HEK293 (cell line): Measurements from ENCODE around the gene CATSPER1.

Experiments
- CTCF ChIA-PET: fragments of 350-600 bp; formaldehyde crosslinking; extraction: SDS; loops from one replicate; lab custom pipeline; 2021; ENCODE audit warnings: antibody characterized with exemption; lab: Yijun Ruan, JAX
- POLR2A ChIA-PET: fragments of 300-600 bp; formaldehyde crosslinking; extraction: SDS; loops from one replicate; lab custom pipeline; 2020; ENCODE audit warnings: antibody characterized with exemption, inconsistent platforms; lab: Yijun Ruan, JAX
- H3K27ac ChIP-seq: fragments of 200-500 bp; sonication (Bioruptor generic); 2 replicates; pipeline ENCODE4 v1.5.1; 2014; ENCODE audit warnings: low read depth, low read length, control low read depth, inconsistent platforms; ENCODE audit errors: extremely low read depth
- H3K36me3 ChIP-seq, 2 experiments: fragments of 200-500 bp in 1 of 2; sonication (Bioruptor generic) in 1 of 2; 1 replicate in 1 of 2; 2 replicates in 1 of 2; pipeline ENCODE4 v1.5.1; 2014 to 2017; ENCODE audit warnings: inconsistent platforms in 2 of 2, low read length in 2 of 2; ENCODE audit not compliant: control insufficient read depth in 2 of 2, insufficient read depth in 1 of 2
- H3K4me1 ChIP-seq: fragments of 200-500 bp; sonication (Bioruptor generic); 2 replicates; pipeline ENCODE4 v1.5.1; 2014; ENCODE audit warnings: mild to moderate bottlenecking, low read length, inconsistent platforms; ENCODE audit not compliant: control insufficient read depth, insufficient read depth
- H3K4me3 ChIP-seq: 2 replicates; pipeline ENCODE4 v1.5.1; 2011; ENCODE audit warnings: low read depth, mild to moderate bottlenecking, control low read depth, low read length, moderate library complexity
- H3K9me3 ChIP-seq: fragments of 200-500 bp; sonication (Bioruptor generic); 2 replicates; pipeline ENCODE4 v1.5.1; 2014; ENCODE audit warnings: low read depth, low read length, inconsistent platforms; ENCODE audit not compliant: control insufficient read depth, insufficient read depth
- BCL11A ChIP-seq: fragments of 450-650 bp; formaldehyde crosslinking; IDR thresholded peaks from 2 replicates; pipeline ENCODE4 v1.5.1; 2016; ENCODE audit warnings: low read depth, missing biosample characterization, missing genetic modification characterization
- BCL6B ChIP-seq: fragments of 450-650 bp; formaldehyde crosslinking; IDR thresholded peaks from 2 replicates; pipeline ENCODE4 v1.5.1; 2017; ENCODE audit warnings: missing biosample characterization, missing genetic modification characterization
- EGR2 ChIP-seq: fragments of 450-650 bp; formaldehyde crosslinking; IDR thresholded peaks from 2 replicates; pipeline ENCODE4 v1.5.1; 2016; ENCODE audit warnings: low read depth, missing biosample characterization, missing genetic modification characterization
- GLI4 ChIP-seq: fragments of 450-650 bp; formaldehyde crosslinking; IDR thresholded peaks from 2 replicates; pipeline ENCODE4 v1.5.1; 2016; ENCODE audit warnings: missing biosample characterization, missing genetic modification characterization
- HOXD13 ChIP-seq: sonication (generic); formaldehyde crosslinking; IDR thresholded peaks from 2 replicates; pipeline ENCODE4 v1.8.0; 2022; ENCODE audit warnings: missing genetic modification reagents, borderline replicate concordance
- KLF1 ChIP-seq: fragments of 450-650 bp; formaldehyde crosslinking; IDR thresholded peaks from 2 replicates; pipeline ENCODE4 v1.5.1; 2016; ENCODE audit warnings: missing biosample characterization, missing genetic modification characterization
- KLF7 ChIP-seq: fragments of 450-650 bp; formaldehyde crosslinking; IDR thresholded peaks from 2 replicates; pipeline ENCODE4 v1.5.1; 2016; ENCODE audit warnings: missing biosample characterization, missing genetic modification characterization, borderline replicate concordance
- SETDB1 ChIP-seq: IDR thresholded peaks from one replicate; pipeline ENCODE4 v1.6.1; 2017; ENCODE audit warnings: mild to moderate bottlenecking, low read length, moderate library complexity, mixed read lengths; ENCODE audit not compliant: insufficient read length
- SP2 ChIP-seq: fragments of 450-650 bp; formaldehyde crosslinking; IDR thresholded peaks from 2 replicates; pipeline ENCODE4 v1.5.1; 2016; ENCODE audit warnings: missing biosample characterization, missing genetic modification characterization
- ZBTB17 ChIP-seq: fragments of 450-650 bp; formaldehyde crosslinking; IDR thresholded peaks from 2 replicates; pipeline ENCODE4 v1.5.1; 2016; ENCODE audit warnings: missing biosample characterization, missing genetic modification characterization
- ZBTB26 ChIP-seq: fragments of 450-650 bp; formaldehyde crosslinking; optimal IDR thresholded peaks from 2 replicates; pipeline ENCODE3; 2016; ENCODE audit warnings: missing biosample characterization, mild to moderate bottlenecking, missing genetic modification characterization
- ZFHX2 ChIP-seq: fragments of 450-650 bp; formaldehyde crosslinking; conservative IDR thresholded peaks from 2 replicates; pipeline ENCODE4 v1.5.1; 2016; ENCODE audit warnings: missing biosample characterization, missing genetic modification characterization
- ZNF112 ChIP-seq: fragments of 450-650 bp; formaldehyde crosslinking; IDR thresholded peaks from 2 replicates; pipeline ENCODE4 v1.5.0; 2017; ENCODE audit warnings: missing biosample characterization, missing genetic modification characterization
- ZNF16 ChIP-seq: fragments of 450-650 bp; formaldehyde crosslinking; IDR thresholded peaks from 2 replicates; pipeline ENCODE4 v1.5.1; 2016; ENCODE audit warnings: low read depth, missing biosample characterization, missing genetic modification characterization
- ZNF354C ChIP-seq: fragments of 450-650 bp; formaldehyde crosslinking; IDR thresholded peaks from 2 replicates; pipeline ENCODE4 v1.5.1; 2016; ENCODE audit warnings: missing biosample characterization, missing genetic modification characterization, low read depth, borderline replicate concordance
- ZNF37A ChIP-seq: fragments of 450-650 bp; IDR thresholded peaks from 2 replicates; pipeline ENCODE4 v1.5.1; 2018; ENCODE audit warnings: missing biosample characterization, missing genetic modification characterization
- ZNF426 ChIP-seq: fragments of 450-650 bp; formaldehyde crosslinking; IDR thresholded peaks from 2 replicates; pipeline ENCODE4 v1.5.1; 2017; ENCODE audit warnings: missing biosample characterization, missing genetic modification characterization, mild to moderate bottlenecking, inconsistent platforms, moderate library complexity
- ZNF514 ChIP-seq: fragments of 450-650 bp; formaldehyde crosslinking; IDR thresholded peaks from 2 replicates; pipeline ENCODE4 v1.5.1; 2016; ENCODE audit warnings: missing biosample characterization, missing genetic modification characterization
- ZNF639 ChIP-seq: fragments of 450-650 bp; formaldehyde crosslinking; IDR thresholded peaks from 2 replicates; pipeline ENCODE4 v1.5.1; 2016; ENCODE audit warnings: missing biosample characterization, missing genetic modification characterization
- ZNF664 ChIP-seq: fragments of 450-650 bp; formaldehyde crosslinking; IDR thresholded peaks from 2 replicates; pipeline ENCODE4 v1.5.1; 2016; ENCODE audit warnings: missing biosample characterization, missing genetic modification characterization
- ZNF768 ChIP-seq: fragments of 450-650 bp; formaldehyde crosslinking; IDR thresholded peaks from 2 replicates; pipeline ENCODE4 v1.5.1; 2018; ENCODE audit warnings: missing biosample characterization, mild to moderate bottlenecking, missing genetic modification characterization
- ZNF785 ChIP-seq: fragments of 450-650 bp; formaldehyde crosslinking; IDR thresholded peaks from 2 replicates; pipeline ENCODE4 v1.5.1; 2016; ENCODE audit warnings: missing biosample characterization, missing genetic modification characterization
- ZNF792 ChIP-seq: fragments of 450-650 bp; formaldehyde crosslinking; IDR thresholded peaks from 2 replicates; pipeline ENCODE4 v1.5.1; 2016; ENCODE audit warnings: missing biosample characterization, missing genetic modification characterization
- ZSCAN16 ChIP-seq: fragments of 450-650 bp; formaldehyde crosslinking; IDR thresholded peaks from 2 replicates; pipeline ENCODE4 v1.5.1; 2016; ENCODE audit warnings: missing biosample characterization, missing genetic modification characterization
- ZSCAN18 ChIP-seq: fragments of 450-650 bp; formaldehyde crosslinking; IDR thresholded peaks from 2 replicates; pipeline ENCODE4 v1.5.1; 2016; ENCODE audit warnings: missing biosample characterization, missing genetic modification characterization
- ZSCAN4 ChIP-seq: fragments of 450-650 bp; formaldehyde crosslinking; IDR thresholded peaks from 2 replicates; pipeline ENCODE4 v1.5.1; 2017; ENCODE audit warnings: missing biosample characterization, missing genetic modification characterization

Gene CATSPER1

GRCh38 chr11:66020212-66020611, 6.1 kb downstream of the CATSPER1 start:
- H3K4me3 ChIP-seq: no peak overlapping the region
- H3K4me1 ChIP-seq: no peaks in the 10 kb centered on the region
- CTCF ChIA-PET: interaction anchor here (0.6 kb wide), 1 partner anchor 19 kb away, joined by 4 read pairs; no protein-coding TSS in a partner anchor
- H3K36me3 ChIP-seq: no peaks in the 10 kb centered on the region
- H3K27ac ChIP-seq: no peak overlapping the region
- POLR2A ChIA-PET: interaction anchor here (0.6 kb wide), 1 partner anchor 11 kb away, joined by 4 read pairs; no protein-coding TSS in a partner anchor
- TF ChIP-seq ZBTB26 (tag by site-specific recombination) (no peak), ZSCAN4 (tag by site-specific recombination) (no peak), BCL6B (tag by site-specific recombination) (no peak), ZNF426 (no peak), ZNF354C (tag by site-specific recombination) (no peak), ZNF112 (no peak), ZNF37A (tag by site-specific recombination) (no peak)
- no peaks in the 10 kb centered on the region for H3K9me3 ChIP-seq

- Histone ChIP-seq H3K4me3 (no peak overlapping the region), H3K4me1 (no peaks in the 10 kb centered on the region), H3K27ac (no peak overlapping the region)
- POLR2A ChIA-PET: no interaction called here
- TF ChIP-seq ZFHX2 (tag by site-specific recombination) (peak; percentile 100), ZSCAN16 (tag by site-specific recombination) (no peak), ZNF664 (tag by site-specific recombination) (no peak), ZNF792 (tag by site-specific recombination) (no peak), ZSCAN18 (tag by site-specific recombination) (no peak), SP2 (tag by site-specific recombination) (peak; percentile 29; the same call in 1 of the 2 replicates), KLF1 (peak; percentile 92), EGR2 (tag by site-specific recombination) (peak; percentile 100), ZNF785 (tag by site-specific recombination) (no peak), ZNF16 (no peak)
- TF ChIP-seq, all 188 proteins: peak for 4
- no peaks in the 10 kb centered on the region for H3K36me3 ChIP-seq
- H3K9me3 ChIP-seq: no peaks in the 10 kb centered on the region
- CTCF ChIA-PET: no interaction called here
These were observed 9.0 kb downstream of the CATSPER1 start for GRCh38 chr11:66017321-66017720.

- CTCF ChIA-PET: no interaction called here
- Histone ChIP-seq H3K9me3 (no peaks in the 10 kb centered on the region), H3K4me3 (no peak overlapping the region), H3K4me1 (no peaks in the 10 kb centered on the region), H3K27ac (no peak overlapping the region), H3K36me3 (no peaks in the 10 kb centered on the region)
- POLR2A ChIA-PET: no interaction called here
- TF ChIP-seq ZBTB26 (tag by site-specific recombination) (no peak), GLI4 (tag by site-specific recombination) (no peak), SETDB1 (no peak), BCL11A (tag by site-specific recombination) (no peak), ZBTB17 (no peak), ZNF639 (tag by site-specific recombination) (no peak), KLF7 (no peak), HOXD13 (CRISPR knock-in tag) (no peak), ZNF768 (no peak), EGR2 (tag by site-specific recombination) (no peak), ZNF514 (no peak)
These were observed 9.5 kb downstream of the CATSPER1 start for GRCh38 chr11:66016793-66017177.
